Panc1 (cell line): ENCODE data around the gene PCK2. TPM values are rescaled to one million over a fixed set of nuclear protein-coding genes. Genes with fewer than 3 reads are reported as not detected.
A peak's percentile ranks its signal among the peaks of the same experiment; 100 is the strongest.

Source experiments
- ATAC-seq: fragments of 200-7000 bp; cut with Tn5 transposase; 2 replicates; pipeline ENCODE4 v1.9.1; 2020; ENCODE audit warnings: mild to moderate bottlenecking, moderate library complexity
- BruUV-seq: library from RNA; stranded (reverse); fragments of 400-500 nt; replicated peaks from 2 replicates; lab custom pipeline; 2021; lab: Mats Ljungman, UMichigan
- CTCF ChIA-PET: fragments of 300-600 bp; sonication (Branson Sonifier 250); formaldehyde crosslinking; loops from one replicate; lab custom pipeline; 2022; ENCODE audit warnings: antibody characterized with exemption; lab: Charles Lee
- POLR2A ChIA-PET: fragments of 300-600 bp; sonication (Branson Sonifier 250); formaldehyde crosslinking; loops from one replicate; lab custom pipeline; 2022; ENCODE audit warnings: antibody characterized with exemption; lab: Charles Lee
- DNase-seq: peaks from one replicate; pipeline ENCODE4 v3.0.0-alpha.2; 2010; ENCODE audit warnings: low read depth, low spot score
- H3K27ac ChIP-seq: 2 replicates; pipeline ENCODE4 v1.5.1; 2011; ENCODE audit warnings: mild to moderate bottlenecking, low read length, inconsistent platforms
- H3K27me3 ChIP-seq: fragments of 200-500 bp; sonication (Bioruptor generic); 2 replicates; pipeline ENCODE4 v1.6.0; 2014; ENCODE audit warnings: low read length, inconsistent platforms; ENCODE audit not compliant: control insufficient read depth, insufficient read depth
- H3K36me3 ChIP-seq: fragments of 200-500 bp; sonication (Bioruptor generic); 2 replicates; pipeline ENCODE4 v1.5.1; 2014; ENCODE audit warnings: inconsistent platforms, mild to moderate bottlenecking, low read length, moderate library complexity; ENCODE audit not compliant: control insufficient read depth, insufficient read depth
- H3K4me1 ChIP-seq: 2 replicates; pipeline ENCODE4 v1.5.1; 2011; ENCODE audit warnings: inconsistent platforms, mild to moderate bottlenecking, low read length, moderate library complexity; ENCODE audit not compliant: control insufficient read depth, insufficient read depth
- H3K4me3 ChIP-seq, 2 experiments: 2 replicates each; pipeline ENCODE4 v1.5.1; 2011 to 2012; ENCODE audit warnings: low read depth in 2 of 2, low read length in 2 of 2, mild to moderate bottlenecking in 2 of 2, inconsistent platforms in 1 of 2, moderate library complexity in 1 of 2
- H3K9me3 ChIP-seq: fragments of 200-500 bp; sonication (Bioruptor generic); 2 replicates; pipeline ENCODE4 v1.5.1; 2014; ENCODE audit warnings: low read depth, mild to moderate bottlenecking, inconsistent platforms, low read length, moderate library complexity; ENCODE audit not compliant: control insufficient read depth, insufficient read depth
- CTCF ChIP-seq: fragments of 450-650 bp; IDR thresholded peaks from 2 replicates; pipeline ENCODE4 v1.5.1; 2017; ENCODE audit warnings: mild to moderate bottlenecking
- POLR2AphosphoS5 ChIP-seq: IDR thresholded peaks from 2 replicates; pipeline ENCODE4 v1.6.1; 2012; ENCODE audit warnings: mild to moderate bottlenecking, low read depth, low read length, moderate library complexity
- REST ChIP-seq, 2 experiments: IDR thresholded peaks; 2 replicates each; pipeline ENCODE4 v1.6.1; 2011 to 2012; ENCODE audit warnings: low read depth in 2 of 2, control low read depth in 1 of 2, low read length in 1 of 2, mild to moderate bottlenecking in 1 of 2, moderate library complexity in 1 of 2; ENCODE audit not compliant: insufficient read depth in 1 of 2
- SIN3A ChIP-seq: IDR thresholded peaks from 2 replicates; pipeline ENCODE4 v1.6.1; 2012; ENCODE audit warnings: low read depth, mild to moderate bottlenecking, low read length, moderate library complexity, borderline replicate concordance; ENCODE audit not compliant: insufficient read depth
- TCF7L2 ChIP-seq: IDR thresholded peaks from 2 replicates; pipeline ENCODE4 v1.6.1; 2011; ENCODE audit warnings: mild to moderate bottlenecking, low read depth, low read length, inconsistent platforms
- in situ Hi-C: cut with HindIII; loops from 2 replicates; pipeline ENCODE4 v1.10.0; 2016; ENCODE audit warnings: low sequenced_read_pairs, low pct_unique_long_range_greater_than_20kb
- intact Hi-C: fragments of 100-400 bp; cut with micrococcal nuclease; formaldehyde crosslinking; loops from one replicate; pipeline ENCODE4 v1.10.0; 2022; ENCODE audit not compliant: unreplicated experiment
- total RNA-seq: library from RNA; stranded (reverse); gene quantifications from one replicate; pipeline ENCODE4 v1.2.1, GENCODE V29; 2021; ENCODE audit not compliant: unreplicated experiment

Gene PCK2
- total RNA-seq, 1 experiment from 2014 or later = 24.5 TPM

GRCh38 chr14:24113801-24114531 is 19.9 kb downstream of the PCK2 start:
- intact Hi-C loops (no loop called here), in situ Hi-C loops (no loop called here)

More at GRCh38 chr14:24113801-24114531, 19.9 kb downstream of the PCK2 start:
- TSS peak; percentile 76 for BruUV-seq
- CTCF ChIA-PET = interaction anchor here (0.5 to 1.6 kb wide), 4 partner anchors 22 to 543 kb away, joined by 3 to 6 read pairs (median 4); partner anchors contain the start of gene PSME1
- H3K27me3 ChIP-seq = no peaks in the 10 kb centered on the region
- no peaks in the 10 kb centered on the region for H3K9me3 ChIP-seq
- no peaks in the 10 kb centered on the region; the same call in none of the 2 replicates for H3K36me3 ChIP-seq
- POLR2A ChIA-PET = interaction anchor here (0.6 to 1.7 kb wide), 4 partner anchors 22 to 115 kb away, joined by 3 to 13 read pairs (median 4); partner anchors contain the start of genes PSME1 and RNF31
- peak overlapping the region; percentile 86 to 98 for H3K4me3 ChIP-seq
- peak overlapping the region; percentile 95 for H3K27ac ChIP-seq
- TF ChIP-seq REST (IDR thresholded peaks at IDR 0.05; ENCODE audit: insufficient read depth in 1 of 2, low read depth in 2 of 2, low read length in 1 of 2) (no peak), CTCF (no peak), POLR2AphosphoS5 (peak; percentile 76; the same call in 1 of the 2 replicates), TCF7L2 (peak; percentile 41), SIN3A (no peak)
- ATAC-seq = peak; percentile 70
- no peaks in the 10 kb centered on the region for H3K4me1 ChIP-seq
- DNase-seq = peak; percentile 82
